CD14-positive monocyte (primary cell): Measurements from ENCODE around the gene GP9. TPM values are rescaled to one million over a fixed set of nuclear protein-coding genes. Genes with fewer than 3 reads are reported as not detected.

Source experiments
- DNase-seq, 3 donors: peaks; one replicate each; pipeline ENCODE4 v3.0.0-alpha.2; 2011 to 2022
- H2AFZ ChIP-seq: 2 replicates; pipeline ENCODE4 v1.6.0; 2012; ENCODE audit warnings: mild to moderate bottlenecking, low read depth, low read length, inconsistent platforms; ENCODE audit not compliant: insufficient read depth, poor library complexity, severe bottlenecking
- H3K27ac ChIP-seq, 2 donors: 1 replicate in 1 of 2; 2 replicates in 1 of 2; pipeline ENCODE4 v1.5.1; 2012 to 2013; ENCODE audit warnings: low read length in 2 of 2, control low read depth in 1 of 2, inconsistent platforms in 1 of 2, low read depth in 1 of 2, mild to moderate bottlenecking in 1 of 2
- H3K27me3 ChIP-seq, 2 donors: one replicate each; pipeline versions ENCODE4 v1.6.0 to v1.6.1; 2011 to 2013; ENCODE audit warnings: low read length in 2 of 2; ENCODE audit not compliant: control insufficient read depth in 2 of 2, insufficient read depth in 2 of 2
- H3K36me3 ChIP-seq, 2 donors: replicated peaks in 1 of 2; 1 replicate in 1 of 2; 2 replicates in 1 of 2; pipeline versions ENCODE4 v1.5.1 to v1.6.1; 2012 to 2013; ENCODE audit warnings: low read length in 2 of 2, control low read depth in 1 of 2, inconsistent platforms in 1 of 2, mild to moderate bottlenecking in 1 of 2; ENCODE audit not compliant: insufficient read depth in 2 of 2, control insufficient read depth in 1 of 2
- H3K4me1 ChIP-seq, 2 donors: 1 replicate in 1 of 2; 2 replicates in 1 of 2; pipeline versions ENCODE4 v1.5.1 to v1.6.1; 2012 to 2013; ENCODE audit warnings: low read length in 2 of 2, control low read depth in 1 of 2, inconsistent platforms in 1 of 2, mild to moderate bottlenecking in 1 of 2, moderate library complexity in 1 of 2; ENCODE audit not compliant: insufficient read depth in 2 of 2, control insufficient read depth in 1 of 2
- H3K4me2 ChIP-seq: replicated peaks from 2 replicates; pipeline ENCODE3; 2012; ENCODE audit warnings: low read length, moderate library complexity, mild to moderate bottlenecking; ENCODE audit not compliant: poor library complexity, severe bottlenecking; ENCODE audit errors: extremely low read depth
- H3K4me3 ChIP-seq, 3 experiments: fragments of 200-600 bp in 1 of 3; sonication (generic) in 1 of 3; replicated peaks in 1 of 3; 1 replicate in 2 of 3; 2 replicates in 1 of 3; pipeline ENCODE4 v1.5.1; 2011 to 2013; ENCODE audit warnings: low read length in 3 of 3, mild to moderate bottlenecking in 3 of 3, control low read depth in 2 of 3, low read depth in 2 of 3, inconsistent platforms in 1 of 3, moderate library complexity in 1 of 3
- H3K79me2 ChIP-seq: 2 replicates; pipeline ENCODE4 v1.6.0; 2012; ENCODE audit warnings: mild to moderate bottlenecking, control low read depth, inconsistent platforms, low read length, moderate library complexity; ENCODE audit not compliant: insufficient read depth
- H3K9ac ChIP-seq: 2 replicates; pipeline ENCODE4 v1.6.0; 2017; ENCODE audit warnings: low read length, mild to moderate bottlenecking; ENCODE audit not compliant: insufficient read depth, poor library complexity, severe bottlenecking
- H3K9me3 ChIP-seq, 2 donors: replicated peaks in 1 of 2; 1 replicate in 1 of 2; 2 replicates in 1 of 2; pipeline versions ENCODE4 v1.5.1 to v1.6.1; 2012 to 2013; ENCODE audit warnings: low read length in 2 of 2, control low read depth in 1 of 2; ENCODE audit not compliant: control insufficient read depth in 1 of 2, insufficient read depth in 1 of 2
- H4K20me1 ChIP-seq: 2 replicates; pipeline ENCODE4 v1.6.0; 2012; ENCODE audit warnings: mild to moderate bottlenecking, low read length, control low read depth, moderate library complexity; ENCODE audit not compliant: insufficient read depth
- H3K27ac Mint-ChIP-seq, 7 donors: one replicate each; pipeline ENCODE4 v1.8.0; 2020; ENCODE audit warnings: mild to moderate bottlenecking in 7 of 7, mixed read lengths in 7 of 7, moderate library complexity in 6 of 7, inconsistent platforms in 2 of 7
- H3K27me3 Mint-ChIP-seq, 3 donors: one replicate each; pipeline ENCODE4 v1.8.0; 2021 to 2022; ENCODE audit warnings: low read depth in 3 of 3, mild to moderate bottlenecking in 3 of 3, mixed read lengths in 3 of 3, moderate library complexity in 3 of 3, inconsistent platforms in 1 of 3
- H3K36me3 Mint-ChIP-seq, 2 donors: one replicate each; pipeline ENCODE4 v1.8.0; 2020; ENCODE audit warnings: mixed read lengths in 2 of 2, inconsistent platforms in 1 of 2, mild to moderate bottlenecking in 1 of 2
- H3K4me1 Mint-ChIP-seq: one replicate; pipeline ENCODE4 v1.8.0; 2020; ENCODE audit warnings: mild to moderate bottlenecking, mixed read lengths
- H3K4me3 Mint-ChIP-seq, 2 donors: one replicate each; pipeline ENCODE4 v1.8.0; 2020; ENCODE audit warnings: mild to moderate bottlenecking in 2 of 2, mixed read lengths in 2 of 2, moderate library complexity in 1 of 2
- H3K9me3 Mint-ChIP-seq, 7 donors: one replicate each; pipeline ENCODE4 v1.8.0; 2020 to 2022; ENCODE audit warnings: mixed read lengths in 7 of 7, mild to moderate bottlenecking in 6 of 7, moderate library complexity in 6 of 7, inconsistent platforms in 2 of 7
- WGBS: methylation state at CpG from one replicate; pipeline ENCODE4 v1.1.5; 2013; ENCODE audit warnings: missing lambda C conversion rate; ENCODE audit not compliant: insufficient coverage; 5-methylcytosine and 5-hydroxymethylcytosine counted together
- intact Hi-C, 2 donors: fragments of 100-400 bp; cut with micrococcal nuclease; formaldehyde crosslinking; loops; one replicate each; pipeline versions ENCODE4 v1.15.0 to v1.15.1; 2023
- polyA plus RNA-seq, 3 donors: library from polyadenylated mRNA; depleted of rRNA in 1 of 3; unstranded in 2 of 3; stranded (reverse) in 1 of 3; fragments of 300-500 nt in 2 of 3; fragments of >200 nt in 1 of 3; fragmentation: Illumina TruSeq in 2 of 3; gene quantifications; 1 replicate in 2 of 3; 2 replicates in 1 of 3; pipeline ENCODE4 v1.2.3, GENCODE V29; 2012 to 2021
- TF ChIP-seq, protein P1 (sequence below): fragments of 200-600 bp; IDR thresholded peaks from one replicate; pipeline ENCODE4 v1.8.0; 2022; ENCODE audit warnings: antibody characterized with exemption, mild to moderate bottlenecking

Gene GP9
- polyA plus RNA-seq, 3 donors = 0.74 to 2.7 TPM; not detected in 1

DNA sequence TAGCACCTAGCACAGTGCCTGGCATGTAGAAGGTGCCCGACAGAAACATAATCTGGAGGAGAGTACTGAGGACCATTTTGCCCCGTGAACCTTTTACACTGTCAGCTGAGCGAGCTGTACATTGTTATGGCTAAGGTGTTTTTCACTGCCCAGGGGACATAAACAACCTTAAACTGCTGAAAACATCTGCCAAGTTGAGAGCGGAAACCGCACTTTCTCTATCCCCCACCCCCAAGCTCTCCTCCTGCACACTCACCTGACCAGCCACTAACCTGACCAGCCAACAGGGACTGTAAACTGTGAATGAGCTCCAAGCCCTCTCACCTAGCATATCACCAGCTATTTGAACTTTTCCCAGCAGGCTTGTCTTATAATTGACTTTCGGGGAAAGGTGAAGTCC is 43.5 kb downstream of the GP9 start:
- H3K4me2 ChIP-seq = no peak overlapping the region
- peaks cover 0 to 2% (median 0%) of the 10 kb centered on the region in 3 donors for H3K27me3 Mint-ChIP-seq
- peaks cover 63 to 80% of the 10 kb centered on the region in 2 donors for H3K36me3 Mint-ChIP-seq
- no peaks in the 10 kb centered on the region for H3K9me3 ChIP-seq
- WGBS = 96% methylated on average over 4 of the region's 6 CpGs
- peaks cover 0 to 4% (median 0%) of the 10 kb centered on the region in 7 donors for H3K9me3 Mint-ChIP-seq
- H2AFZ ChIP-seq = no peak overlapping the region
- no peak overlapping the region for H3K9ac ChIP-seq
- peaks cover 31 to 77% of the 10 kb centered on the region in 2 donors for H3K36me3 ChIP-seq
- no peaks in the 10 kb centered on the region for H3K4me1 ChIP-seq
- TF ChIP-seq, protein P1, sequence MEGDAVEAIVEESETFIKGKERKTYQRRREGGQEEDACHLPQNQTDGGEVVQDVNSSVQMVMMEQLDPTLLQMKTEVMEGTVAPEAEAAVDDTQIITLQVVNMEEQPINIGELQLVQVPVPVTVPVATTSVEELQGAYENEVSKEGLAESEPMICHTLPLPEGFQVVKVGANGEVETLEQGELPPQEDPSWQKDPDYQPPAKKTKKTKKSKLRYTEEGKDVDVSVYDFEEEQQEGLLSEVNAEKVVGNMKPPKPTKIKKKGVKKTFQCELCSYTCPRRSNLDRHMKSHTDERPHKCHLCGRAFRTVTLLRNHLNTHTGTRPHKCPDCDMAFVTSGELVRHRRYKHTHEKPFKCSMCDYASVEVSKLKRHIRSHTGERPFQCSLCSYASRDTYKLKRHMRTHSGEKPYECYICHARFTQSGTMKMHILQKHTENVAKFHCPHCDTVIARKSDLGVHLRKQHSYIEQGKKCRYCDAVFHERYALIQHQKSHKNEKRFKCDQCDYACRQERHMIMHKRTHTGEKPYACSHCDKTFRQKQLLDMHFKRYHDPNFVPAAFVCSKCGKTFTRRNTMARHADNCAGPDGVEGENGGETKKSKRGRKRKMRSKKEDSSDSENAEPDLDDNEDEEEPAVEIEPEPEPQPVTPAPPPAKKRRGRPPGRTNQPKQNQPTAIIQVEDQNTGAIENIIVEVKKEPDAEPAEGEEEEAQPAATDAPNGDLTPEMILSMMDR = no peak
- H3K27ac ChIP-seq = no peak overlapping the region
- H3K4me1 Mint-ChIP-seq = peaks cover 2% of the 10 kb centered on the region
- no peak overlapping the region for H3K4me3 Mint-ChIP-seq
- H3K79me2 ChIP-seq = peaks cover 52% of the 10 kb centered on the region
- H3K27ac Mint-ChIP-seq = no peak overlapping the region
- H3K4me3 ChIP-seq = no peak overlapping the region
- H3K27me3 ChIP-seq = no peaks in the 10 kb centered on the region
- H4K20me1 ChIP-seq = peaks cover 97% of the 10 kb centered on the region
- intact Hi-C loops = no loop called here
- no peak for DNase-seq

DNA sequence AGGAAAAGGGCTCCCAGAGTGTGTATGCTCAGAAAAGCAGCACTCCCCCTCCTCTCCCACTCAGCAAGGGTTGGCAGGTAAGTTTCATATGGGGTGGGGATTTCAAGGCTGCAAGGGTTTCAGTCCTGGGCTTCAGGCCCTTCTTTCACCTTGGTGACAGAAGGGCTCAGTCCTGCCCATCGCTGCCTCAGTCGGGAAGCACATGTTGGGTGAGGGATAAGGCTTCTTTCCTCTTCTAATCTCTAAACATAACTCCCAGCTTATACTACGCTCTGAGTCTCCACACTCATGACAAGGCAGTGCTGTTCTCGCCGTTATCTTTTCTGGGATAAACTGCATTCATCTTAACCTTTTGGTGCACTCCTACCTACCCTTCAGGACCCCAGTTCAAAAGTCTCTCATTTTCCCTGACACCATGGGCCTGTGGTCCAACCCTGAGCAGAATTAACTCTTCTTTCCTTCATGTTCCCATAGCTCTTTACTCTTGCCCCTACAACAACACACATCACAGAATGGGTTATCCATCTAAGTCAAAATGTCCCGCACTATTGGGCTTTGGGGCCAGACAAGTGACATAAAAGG is 44.0 kb downstream of the GP9 start:
- Histone ChIP-seq H3K27me3 (no peaks in the 10 kb centered on the region), H3K4me2 (no peak overlapping the region), H3K79me2 (peaks cover 52% of the 10 kb centered on the region), H3K4me1 (no peaks in the 10 kb centered on the region), H3K36me3 (peaks cover 32 to 77% of the 10 kb centered on the region in 2 donors), H2AFZ (no peak overlapping the region), H4K20me1 (peaks cover 97% of the 10 kb centered on the region), H3K4me3 (no peak overlapping the region), H3K9me3 (no peaks in the 10 kb centered on the region), H3K27ac (no peak overlapping the region), H3K9ac (no peak overlapping the region)
- Mint-ChIP-seq H3K9me3 (no peaks in the 10 kb centered on the region), H3K27me3 (peaks cover 0 to 2% (median 0%) of the 10 kb centered on the region in 3 donors), H3K4me3 (no peak overlapping the region), H3K4me1 (peaks cover 2% of the 10 kb centered on the region), H3K27ac (peak overlapping the region in 1 of 7 donors; percentile 32), H3K36me3 (peaks cover 60 to 81% of the 10 kb centered on the region in 2 donors)
- TF ChIP-seq, protein P1 = no peak
- intact Hi-C loops = no loop called here
- DNase-seq = no peak
- WGBS = 100% methylated on average over 3 of the region's 6 CpGs
